GM20431 (cell line): ENCODE results near the gene GDF9.

Source experiments
- in situ Hi-C: fragments of 300-500 bp; cut with MseI, MboI; formaldehyde crosslinking; loops from one replicate; pipeline ENCODE4 v1.15.0; 2020; ENCODE audit warnings: low sequenced_read_pairs; ENCODE audit not compliant: unreplicated experiment

GDF9 gene

GRCh38 chr5:132866342-132867045, at the start of gene GDF9, which contains the start of gene UQCRQ:
TSS of gene GDF9 (minus strand) at chr5:132866469. CDS start at chr5:132864533, 1,936 bp downstream.
TSS of gene UQCRQ (plus strand) at chr5:132866642. CDS start at chr5:132866882, 240 bp downstream.
- in situ Hi-C loops, result no loop called here

- in situ Hi-C loops, result no loop called here
These were observed 49.4 kb upstream of the GDF9 start for GRCh38 chr5:132915681-132916080.

- in situ Hi-C loops, result no loop called here
These were observed 43.4 kb upstream of the GDF9 start for GRCh38 chr5:132909702-132910101.

GRCh38 chr5:132907161-132907560, 40.9 kb upstream of the GDF9 start:
- in situ Hi-C loops, result no loop called here

GRCh38 chr5:132905938-132906337, 39.7 kb upstream of the GDF9 start:
- in situ Hi-C loops, result no loop called here

- in situ Hi-C loops, result no loop called here
These were observed 35.5 kb upstream of the GDF9 start for GRCh38 chr5:132901730-132902129.

- in situ Hi-C loops, result no loop called here
These were observed 34.8 kb upstream of the GDF9 start for GRCh38 chr5:132901036-132901435.

- in situ Hi-C loops, result no loop called here
These were observed 31.8 kb upstream of the GDF9 start for GRCh38 chr5:132898094-132898493.

- in situ Hi-C loops, result no loop called here
These were observed 30.4 kb upstream of the GDF9 start for GRCh38 chr5:132896685-132897084.

- in situ Hi-C loops, result no loop called here
These were observed 29.5 kb upstream of the GDF9 start for GRCh38 chr5:132895719-132896305.

GRCh38 chr5:132890817-132891216, 24.5 kb upstream of the GDF9 start:
- in situ Hi-C loops, result no loop called here

- in situ Hi-C loops, result no loop called here
These were observed 23.2 kb upstream of the GDF9 start for GRCh38 chr5:132889501-132889900.

GRCh38 chr5:132887283-132887682, 21.0 kb upstream of the GDF9 start:
- in situ Hi-C loops, result no loop called here

GRCh38 chr5:132886064-132886823, 20.0 kb upstream of the GDF9 start:
- in situ Hi-C loops, result no loop called here

- in situ Hi-C loops, result no loop called here
These were observed 18.3 kb upstream of the GDF9 start for GRCh38 chr5:132884548-132884947.

- in situ Hi-C loops, result no loop called here
These were observed 17.1 kb upstream of the GDF9 start for GRCh38 chr5:132883261-132883834.

- in situ Hi-C loops, result no loop called here
These were observed 11.7 kb upstream of the GDF9 start for GRCh38 chr5:132877938-132878337.

GRCh38 chr5:132877466-132877865, 11.2 kb upstream of the GDF9 start:
- in situ Hi-C loops, result no loop called here

- in situ Hi-C loops, result no loop called here
These were observed 9.9 kb upstream of the GDF9 start for GRCh38 chr5:132876020-132876759.

- in situ Hi-C loops, result no loop called here
These were observed 7.6 kb upstream of the GDF9 start for GRCh38 chr5:132873930-132874271.
